NCI-H526 treated with DMSO at 0.1 percent for 48 hours (cell line): ENCODE measurements around the gene PRAC2.

Experiments
- DNase-seq: peaks from one replicate; lab custom pipeline; 2025; lab: John Stamatoyannopoulos, UW

The PRAC2 gene

DNA sequence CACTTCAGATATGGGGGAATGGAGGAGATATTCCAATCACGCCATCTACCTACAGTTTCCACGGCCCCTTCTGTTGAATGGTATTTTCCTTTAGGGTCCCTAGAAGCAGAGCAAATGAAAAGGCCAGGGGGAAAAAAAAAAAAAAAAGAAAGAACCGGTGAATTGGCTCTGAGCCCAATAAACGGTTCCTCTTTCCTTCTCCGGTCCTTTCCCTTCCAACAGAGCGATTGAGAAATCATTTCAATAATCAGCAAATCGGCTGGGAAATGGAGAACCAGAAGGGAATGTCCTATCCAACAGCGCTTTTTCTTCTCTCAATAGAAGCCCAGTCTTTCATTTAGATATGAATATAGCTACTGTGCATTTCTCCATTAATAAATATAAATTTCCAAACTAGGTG is 32.4 kb downstream of the PRAC2 start:
- DNase-seq, result no peak

DNA sequence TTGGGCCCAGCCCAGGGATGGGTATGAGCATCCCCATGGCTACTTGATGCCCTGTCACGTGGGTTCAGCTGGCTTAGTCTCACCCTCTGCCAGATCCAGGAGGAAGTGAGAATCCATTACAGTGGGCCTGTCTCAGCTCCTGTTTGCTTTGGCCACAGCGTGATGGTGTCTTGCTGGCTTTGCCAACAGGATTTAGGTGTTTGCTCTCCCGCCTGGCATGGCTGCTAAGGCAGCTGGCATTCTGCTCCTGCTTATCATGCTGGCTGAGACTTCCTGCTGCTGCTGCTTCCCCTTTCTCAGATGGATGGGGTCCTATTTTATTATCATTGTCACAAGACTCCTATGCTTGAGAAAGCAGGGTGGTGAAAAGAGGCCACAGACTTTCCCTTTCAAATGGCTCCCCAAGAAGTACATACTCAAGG is 33.9 kb downstream of the PRAC2 start:
- no peak for DNase-seq

DNA sequence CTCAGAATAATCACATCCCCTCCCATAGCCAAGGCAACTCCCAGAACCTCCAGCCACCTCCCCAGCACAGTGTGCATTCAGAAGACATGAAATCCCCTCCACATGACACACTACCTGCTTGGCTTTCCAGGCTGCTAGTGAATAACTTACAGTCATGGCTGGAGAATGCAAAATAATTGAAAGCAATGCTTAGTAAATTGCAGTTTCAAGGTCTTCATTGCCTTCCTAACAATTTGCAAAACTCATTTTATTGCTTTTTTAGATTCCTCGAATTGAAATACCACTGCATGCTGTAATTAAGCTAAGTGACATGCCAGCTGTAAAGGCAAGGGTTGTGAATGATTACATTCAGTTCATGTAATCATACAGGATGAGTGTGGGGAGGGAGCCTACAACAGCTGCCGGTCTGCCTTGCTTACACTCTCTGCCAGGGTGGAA is 34.6 kb downstream of the PRAC2 start:
- no peak for DNase-seq

DNA sequence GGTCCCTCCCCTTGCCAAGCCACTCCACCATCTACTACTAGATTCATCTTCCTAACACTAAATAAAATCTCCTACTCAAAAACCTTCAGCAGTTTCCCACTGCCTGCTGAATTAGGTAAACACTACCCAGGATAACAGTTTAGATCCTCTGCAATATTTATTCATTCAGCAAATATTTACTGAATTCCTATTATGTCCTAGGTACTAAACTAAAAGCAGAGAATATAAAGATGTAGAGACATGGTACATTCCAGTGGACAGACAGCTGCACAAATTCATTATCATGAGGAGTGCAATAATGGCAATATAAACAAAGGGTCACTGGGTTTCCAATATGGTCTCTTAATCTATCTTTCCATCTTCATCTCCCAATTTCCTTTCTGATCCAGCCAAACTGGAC is 36.3 kb downstream of the PRAC2 start:
- DNase-seq, result no peak

DNA sequence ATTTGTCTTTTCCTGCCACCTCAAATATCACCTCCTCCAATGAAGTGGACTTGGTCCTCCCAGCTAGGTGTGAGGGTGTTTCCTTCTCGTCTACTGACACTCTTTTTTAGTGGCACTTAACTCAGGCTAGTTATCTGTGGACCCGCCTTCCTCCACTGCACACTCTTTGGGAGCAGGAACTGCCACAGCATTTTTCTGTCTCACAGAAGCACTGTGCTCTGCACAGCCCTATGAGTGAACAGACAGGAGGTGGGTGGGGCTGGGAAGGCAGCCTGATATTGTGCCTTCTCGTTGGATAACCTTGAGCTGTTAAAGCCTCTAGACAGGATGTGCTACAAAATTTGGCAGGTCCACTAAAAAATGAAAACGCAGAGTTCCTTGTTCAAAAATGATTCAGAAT is 37.4 kb downstream of the PRAC2 start:
- DNase-seq, result no peak

DNA sequence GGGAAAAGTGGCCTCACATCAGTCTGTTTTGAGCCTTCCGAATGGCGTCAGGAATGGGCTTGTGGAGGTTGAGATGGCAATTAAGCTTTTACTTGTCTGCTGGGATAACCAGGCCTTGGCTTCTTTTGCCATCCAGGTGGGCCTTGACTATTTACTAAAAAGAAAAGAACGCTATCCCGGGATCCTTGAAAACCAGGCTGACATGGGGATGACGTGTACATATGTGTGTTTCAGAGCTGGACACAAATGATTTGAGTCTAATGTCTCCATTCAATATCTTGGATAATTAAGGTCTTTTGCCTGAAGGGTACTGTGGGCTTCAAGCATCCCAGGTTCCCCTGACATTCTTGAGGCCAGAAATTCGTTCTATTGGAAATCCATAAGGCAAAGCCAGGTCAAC is 38.1 kb downstream of the PRAC2 start:
- DNase-seq, result no peak

DNA sequence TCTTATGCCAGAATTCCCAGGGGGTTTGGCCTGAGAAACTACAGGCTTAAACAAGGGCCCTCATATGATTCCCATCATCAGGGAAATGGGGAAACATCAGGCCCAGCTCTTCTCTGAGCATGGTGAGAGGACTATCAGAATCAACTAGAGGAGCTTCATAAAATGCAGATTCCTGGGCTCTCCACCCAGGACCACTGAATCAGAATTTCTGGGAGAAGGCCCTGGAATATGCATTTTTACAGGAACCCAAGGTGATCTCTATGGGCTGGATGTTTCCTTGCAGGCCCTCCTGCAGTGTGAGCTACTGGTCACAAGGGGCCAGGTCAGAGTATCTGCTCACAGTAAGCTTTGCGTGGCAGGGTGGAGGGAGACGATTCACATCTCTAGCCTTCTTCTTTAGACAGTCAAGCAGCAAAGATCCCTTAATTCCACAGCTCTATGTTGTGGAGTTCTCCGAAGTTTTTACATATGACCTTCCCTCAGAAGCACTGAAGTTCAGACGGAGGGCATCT is 44.3 kb downstream of the PRAC2 start:
- DNase-seq, result no peak

DNA sequence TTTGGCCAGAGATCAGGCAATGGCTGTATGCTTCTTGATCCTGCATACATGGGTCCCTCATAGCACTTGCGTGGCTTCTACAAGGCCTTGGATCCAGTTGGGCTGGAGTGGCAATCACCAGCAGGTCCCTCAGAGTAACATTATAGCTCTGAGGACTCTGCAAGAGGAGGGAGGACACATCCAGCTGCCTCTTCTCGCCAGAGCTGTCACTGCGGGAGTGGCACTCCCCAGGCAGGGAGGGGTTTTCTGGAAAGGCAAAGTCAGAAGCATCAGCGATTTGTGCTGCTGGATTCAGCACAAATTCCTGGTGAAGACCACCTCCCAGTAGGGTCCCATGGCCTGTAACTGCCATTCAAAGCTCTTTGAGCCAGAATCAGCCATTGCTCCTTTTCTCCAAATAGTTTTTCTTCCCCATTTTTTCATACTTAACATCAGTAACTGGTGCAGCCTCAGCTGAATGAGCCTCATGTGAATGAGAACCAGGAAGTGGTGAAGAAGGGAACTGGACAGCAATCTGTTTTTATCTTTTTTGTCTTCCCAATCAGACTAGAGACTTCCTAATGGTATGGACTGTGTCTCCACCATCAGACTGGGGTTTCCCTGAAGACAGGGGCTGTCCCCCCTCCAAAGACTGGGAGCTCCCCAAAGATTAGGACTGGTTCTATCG is 46.2 kb downstream of the PRAC2 start:
- DNase-seq, result no peak

DNA sequence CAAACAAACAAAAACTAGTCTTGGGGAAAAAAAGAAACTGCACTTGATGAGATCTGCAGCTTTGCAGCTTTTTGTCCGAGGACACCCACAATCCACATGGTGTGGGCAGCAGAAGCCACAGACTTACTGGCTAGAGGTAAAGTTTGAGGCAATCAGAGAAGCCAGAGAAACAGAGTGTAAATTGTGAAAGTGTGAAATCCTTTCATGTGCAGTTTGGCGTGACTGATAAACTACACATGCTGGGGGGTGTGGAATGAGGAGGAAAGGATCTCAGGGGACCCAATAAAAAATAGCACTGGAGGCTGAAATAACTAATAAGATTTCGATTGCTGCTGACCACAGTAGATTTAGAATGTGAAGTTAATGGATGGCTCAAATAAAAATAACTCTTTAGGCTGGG is 48.0 kb downstream of the PRAC2 start:
- DNase-seq, result no peak

DNA sequence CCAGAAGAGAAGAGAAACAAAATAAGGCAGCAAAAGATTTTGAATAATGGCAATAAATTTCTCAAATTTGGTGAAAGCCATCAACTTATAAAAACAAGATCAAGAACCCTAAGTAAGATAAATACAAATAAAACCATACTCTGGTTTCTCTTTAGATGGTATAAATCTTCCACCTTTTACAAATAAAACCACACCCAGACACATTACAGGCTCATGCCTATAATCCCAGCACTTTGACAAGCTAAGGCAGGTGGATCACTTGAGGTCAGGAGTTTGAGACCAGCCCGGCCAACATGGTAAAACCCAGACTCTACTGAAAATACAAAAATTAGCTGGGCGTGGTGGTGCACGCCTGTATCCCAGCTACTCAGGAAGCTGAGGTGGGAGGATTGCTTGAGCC is 50.3 kb downstream of the PRAC2 start:
- no peak for DNase-seq
